22Rv1 (cell line): ENCODE results near the gene PDE10A.

Experiments used
- ZFX ChIP-seq: fragments of 450-650 bp; IDR thresholded peaks from 2 replicates; pipeline ENCODE4 v1.6.1; 2017; ENCODE audit warnings: antibody characterized with exemption, borderline replicate concordance
- TF ChIP-seq, protein P1 (sequence below): fragments of 450-650 bp; IDR thresholded peaks from 2 replicates; pipeline ENCODE4 v1.5.1; 2017; ENCODE audit warnings: mild to moderate bottlenecking

DNA sequence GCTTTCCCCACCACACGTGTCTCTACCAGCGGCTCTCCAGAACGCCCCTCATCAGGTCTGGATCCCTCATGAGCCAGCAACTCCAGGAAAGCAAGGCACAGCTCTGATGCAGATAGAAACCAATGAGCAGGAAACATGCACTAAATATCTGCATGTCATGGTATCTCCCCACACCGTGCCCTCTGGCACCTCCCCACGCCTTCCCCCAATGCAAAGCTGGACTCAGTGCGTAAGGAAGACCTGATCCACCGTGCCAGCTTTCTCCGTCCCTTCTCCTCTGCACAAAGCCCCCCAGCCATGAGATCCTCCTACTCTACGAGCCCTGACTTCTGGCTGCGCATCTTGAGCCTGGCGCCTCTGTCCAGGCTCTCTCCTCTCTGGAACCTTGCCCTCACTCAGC lies 9.4 kb downstream of the PDE10A start:
- TF ChIP-seq, protein P1, sequence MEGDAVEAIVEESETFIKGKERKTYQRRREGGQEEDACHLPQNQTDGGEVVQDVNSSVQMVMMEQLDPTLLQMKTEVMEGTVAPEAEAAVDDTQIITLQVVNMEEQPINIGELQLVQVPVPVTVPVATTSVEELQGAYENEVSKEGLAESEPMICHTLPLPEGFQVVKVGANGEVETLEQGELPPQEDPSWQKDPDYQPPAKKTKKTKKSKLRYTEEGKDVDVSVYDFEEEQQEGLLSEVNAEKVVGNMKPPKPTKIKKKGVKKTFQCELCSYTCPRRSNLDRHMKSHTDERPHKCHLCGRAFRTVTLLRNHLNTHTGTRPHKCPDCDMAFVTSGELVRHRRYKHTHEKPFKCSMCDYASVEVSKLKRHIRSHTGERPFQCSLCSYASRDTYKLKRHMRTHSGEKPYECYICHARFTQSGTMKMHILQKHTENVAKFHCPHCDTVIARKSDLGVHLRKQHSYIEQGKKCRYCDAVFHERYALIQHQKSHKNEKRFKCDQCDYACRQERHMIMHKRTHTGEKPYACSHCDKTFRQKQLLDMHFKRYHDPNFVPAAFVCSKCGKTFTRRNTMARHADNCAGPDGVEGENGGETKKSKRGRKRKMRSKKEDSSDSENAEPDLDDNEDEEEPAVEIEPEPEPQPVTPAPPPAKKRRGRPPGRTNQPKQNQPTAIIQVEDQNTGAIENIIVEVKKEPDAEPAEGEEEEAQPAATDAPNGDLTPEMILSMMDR, result no peak
- TF ChIP-seq ZFX, result no peak
